ENCODE results near the gene ARHGEF28. TPM values are rescaled to one million over a fixed set of nuclear protein-coding genes. Genes with fewer than 3 reads are reported as not detected.
A peak's percentile ranks its signal among the peaks of the same experiment; 100 is the strongest.

ARHGEF28 gene
- total RNA-seq, 1 donor from 2014 or later: 8.5 TPM

DNA sequence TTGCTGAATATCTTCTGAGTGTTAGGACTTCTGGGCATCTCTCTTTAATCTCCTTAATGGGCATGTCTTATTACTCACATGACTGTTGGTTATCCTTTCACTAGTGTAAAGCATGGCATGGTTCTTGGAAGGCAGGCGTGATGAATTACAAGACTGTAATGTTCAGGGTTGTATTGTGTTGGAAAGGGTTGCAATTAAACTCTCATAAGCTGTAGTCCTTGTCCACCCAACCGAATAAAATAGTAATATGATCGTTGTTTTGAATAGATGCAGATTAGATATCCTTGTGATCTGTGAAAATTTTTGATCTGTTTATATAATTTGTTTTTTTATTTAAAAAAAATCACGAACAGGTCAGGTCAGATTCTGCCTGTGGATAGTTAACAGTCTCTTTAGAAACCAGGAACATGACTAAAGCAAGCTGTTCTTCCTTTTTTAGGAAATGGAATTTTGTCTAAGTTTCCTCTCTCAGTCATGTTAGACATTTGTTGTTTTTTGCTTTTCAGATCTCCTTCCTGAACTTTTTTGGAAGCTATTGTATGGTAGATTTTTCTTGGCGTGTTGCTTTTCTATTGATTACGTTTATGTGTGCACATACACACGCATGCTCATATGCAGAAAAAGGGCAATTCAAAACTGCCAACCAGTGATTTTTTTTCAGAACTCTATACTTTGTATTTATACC is 121.8 kb downstream of the ARHGEF28 start:
- Histone ChIP-seq H4K20me1 (ENCODE audit: insufficient read depth, low read length) (no peaks in the 10 kb centered on the region), H2AFZ (ENCODE audit: low read depth, low read length) (no peak overlapping the region), H3K27ac (ENCODE audit: low read depth, low read length) (no peak overlapping the region), H3K4me1 (ENCODE audit: insufficient read depth, low read length) (peaks cover 10% of the 10 kb centered on the region), H3K4me3 (ENCODE audit: insufficient read depth, low read depth, low read length) (no peak overlapping the region), H3K79me2 (ENCODE audit: insufficient read depth, low read length) (no peaks in the 10 kb centered on the region), H3K36me3 (ENCODE audit: insufficient read depth, low read length) (no peaks in the 10 kb centered on the region), H3K9ac (ENCODE audit: low read length) (no peak overlapping the region), H3K27me3 (ENCODE audit: insufficient read depth, low read length) (no peaks in the 10 kb centered on the region), H3K9me3 (ENCODE audit: insufficient read depth, low read depth, low read length) (no peaks in the 10 kb centered on the region), H3K4me2 (ENCODE audit: low read length) (peak overlapping the region; percentile 19)
- DNase-seq (ENCODE audit: low read depth): peak; percentile 6
- TF ChIP-seq EZH2 (IDR thresholded peaks at IDR 0.05; ENCODE audit: insufficient read depth, low read length): no peak
- TF ChIP-seq, protein P1, sequence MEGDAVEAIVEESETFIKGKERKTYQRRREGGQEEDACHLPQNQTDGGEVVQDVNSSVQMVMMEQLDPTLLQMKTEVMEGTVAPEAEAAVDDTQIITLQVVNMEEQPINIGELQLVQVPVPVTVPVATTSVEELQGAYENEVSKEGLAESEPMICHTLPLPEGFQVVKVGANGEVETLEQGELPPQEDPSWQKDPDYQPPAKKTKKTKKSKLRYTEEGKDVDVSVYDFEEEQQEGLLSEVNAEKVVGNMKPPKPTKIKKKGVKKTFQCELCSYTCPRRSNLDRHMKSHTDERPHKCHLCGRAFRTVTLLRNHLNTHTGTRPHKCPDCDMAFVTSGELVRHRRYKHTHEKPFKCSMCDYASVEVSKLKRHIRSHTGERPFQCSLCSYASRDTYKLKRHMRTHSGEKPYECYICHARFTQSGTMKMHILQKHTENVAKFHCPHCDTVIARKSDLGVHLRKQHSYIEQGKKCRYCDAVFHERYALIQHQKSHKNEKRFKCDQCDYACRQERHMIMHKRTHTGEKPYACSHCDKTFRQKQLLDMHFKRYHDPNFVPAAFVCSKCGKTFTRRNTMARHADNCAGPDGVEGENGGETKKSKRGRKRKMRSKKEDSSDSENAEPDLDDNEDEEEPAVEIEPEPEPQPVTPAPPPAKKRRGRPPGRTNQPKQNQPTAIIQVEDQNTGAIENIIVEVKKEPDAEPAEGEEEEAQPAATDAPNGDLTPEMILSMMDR (IDR thresholded peaks at IDR 0.05; ENCODE audit: insufficient read depth, low read depth, low read length): no peak
- Mint-ChIP-seq H3K4me3 (ENCODE audit: unreplicated experiment) (no peak overlapping the region), H3K36me3 (ENCODE audit: low read depth, unreplicated experiment) (peaks cover 2% of the 10 kb centered on the region), H3K4me1 (ENCODE audit: low read depth, unreplicated experiment) (peaks cover 5% of the 10 kb centered on the region), H3K9me3 (ENCODE audit: unreplicated experiment) (peaks cover 2% of the 10 kb centered on the region), H3K27ac (ENCODE audit: unreplicated experiment) (no peak overlapping the region), H3K27me3 (ENCODE audit: low read depth, unreplicated experiment) (no peaks in the 10 kb centered on the region)
- peak; percentile 37 for FAIRE-seq

- Histone ChIP-seq H3K27me3 (ENCODE audit: insufficient read depth, low read length) (no peaks in the 10 kb centered on the region), H3K36me3 (ENCODE audit: insufficient read depth, low read length) (no peaks in the 10 kb centered on the region), H3K4me1 (ENCODE audit: insufficient read depth, low read length) (peaks cover 10% of the 10 kb centered on the region), H2AFZ (ENCODE audit: low read depth, low read length) (no peak overlapping the region), H4K20me1 (ENCODE audit: insufficient read depth, low read length) (no peaks in the 10 kb centered on the region), H3K4me2 (ENCODE audit: low read length) (peak overlapping the region; percentile 19), H3K9ac (ENCODE audit: low read length) (no peak overlapping the region), H3K9me3 (ENCODE audit: insufficient read depth, low read depth, low read length) (no peaks in the 10 kb centered on the region), H3K79me2 (ENCODE audit: insufficient read depth, low read length) (no peaks in the 10 kb centered on the region), H3K4me3 (ENCODE audit: insufficient read depth, low read depth, low read length) (no peak overlapping the region), H3K27ac (ENCODE audit: low read depth, low read length) (no peak overlapping the region)
- TF ChIP-seq EZH2 (IDR thresholded peaks at IDR 0.05; ENCODE audit: insufficient read depth, low read length): no peak
- TF ChIP-seq, protein P1 (IDR thresholded peaks at IDR 0.05; ENCODE audit: insufficient read depth, low read depth, low read length): no peak
- Mint-ChIP-seq H3K4me1 (ENCODE audit: low read depth, unreplicated experiment) (peaks cover 5% of the 10 kb centered on the region), H3K36me3 (ENCODE audit: low read depth, unreplicated experiment) (peaks cover 2% of the 10 kb centered on the region), H3K27me3 (ENCODE audit: low read depth, unreplicated experiment) (no peaks in the 10 kb centered on the region), H3K27ac (ENCODE audit: unreplicated experiment) (no peak overlapping the region), H3K4me3 (ENCODE audit: unreplicated experiment) (no peak overlapping the region), H3K9me3 (ENCODE audit: unreplicated experiment) (peaks cover 2% of the 10 kb centered on the region)
- FAIRE-seq: no peak
- DNase-seq (ENCODE audit: low read depth): peak; percentile 54
Observed at GRCh38 chr5:73748510-73749400, 122.8 kb downstream of the ARHGEF28 start.
